HG03460 (cell line): ENCODE measurements around the gene SLC9A8.

Experiments used
- ATAC-seq: cut with Tn5 transposase; IDR thresholded peaks from one replicate; pipeline ENCODE4 v1.9.1; 2021; ENCODE audit not compliant: unreplicated experiment

The SLC9A8 gene

DNA sequence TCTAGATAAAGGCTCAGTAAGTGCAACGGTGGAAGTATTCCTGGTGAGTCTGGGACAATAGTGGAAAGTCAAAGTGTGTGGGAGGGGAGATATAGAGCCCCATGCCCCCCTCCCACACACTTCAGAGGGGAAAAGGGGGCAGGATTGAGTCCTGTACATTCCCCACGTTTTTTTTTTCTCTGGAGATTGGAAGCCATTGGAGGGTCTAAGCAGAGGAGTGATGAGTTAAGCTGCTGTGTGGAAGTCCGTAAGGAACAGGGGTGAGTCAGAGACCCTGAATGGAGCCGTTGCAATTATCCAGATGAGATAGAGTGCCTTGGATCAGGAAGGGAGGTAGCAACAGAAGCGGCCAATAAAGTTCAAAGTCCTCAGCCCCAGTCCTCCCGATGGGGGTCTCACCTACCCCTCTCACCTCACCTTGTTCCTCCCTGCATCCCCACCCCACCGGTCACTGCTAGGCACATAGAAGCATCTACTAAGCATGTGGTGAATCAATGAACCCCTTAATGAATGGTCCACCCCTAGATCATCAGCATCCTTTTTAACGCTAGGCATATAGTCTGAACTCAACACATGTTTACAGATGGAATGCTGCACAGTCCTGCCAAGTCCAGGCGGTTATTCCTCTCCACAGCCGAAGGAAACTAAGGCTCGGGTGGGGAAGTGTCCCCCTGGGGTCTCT lies 662 bp upstream of the SLC9A8 start:
- ATAC-seq: no peak

DNA sequence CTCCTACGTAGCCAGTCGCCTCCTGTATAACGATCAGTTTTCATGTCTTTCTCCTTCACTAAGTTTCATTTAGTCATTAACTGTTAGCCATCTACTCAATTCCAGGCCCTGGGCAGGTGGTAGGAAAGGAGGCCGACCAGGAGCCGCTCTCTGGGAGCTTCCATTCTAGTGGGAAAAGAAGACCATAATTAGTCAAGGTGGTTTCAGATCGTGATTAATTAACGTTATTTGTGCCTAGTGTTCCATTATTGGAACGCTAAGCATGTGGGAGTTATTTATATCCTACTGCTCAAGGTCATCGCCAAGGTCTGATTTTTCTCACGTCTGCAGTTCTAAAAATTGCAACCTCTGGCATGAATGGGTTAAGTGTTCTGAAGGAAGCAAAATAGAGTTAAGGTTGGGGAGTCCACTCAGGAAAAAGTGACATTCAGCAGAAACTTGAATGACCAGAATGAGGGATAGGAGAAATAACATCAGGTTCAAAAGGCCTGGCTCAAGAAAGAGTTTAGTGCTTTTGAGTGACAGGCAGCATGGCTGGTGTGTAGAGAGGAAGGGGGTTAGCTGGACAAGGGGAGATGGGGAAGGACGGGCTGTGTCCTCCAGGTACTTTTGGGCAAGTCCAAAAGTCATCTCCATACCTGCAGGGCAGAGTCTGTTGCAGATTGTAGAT lies 812 bp downstream of the SLC9A8 start:
- ATAC-seq: no peak

DNA sequence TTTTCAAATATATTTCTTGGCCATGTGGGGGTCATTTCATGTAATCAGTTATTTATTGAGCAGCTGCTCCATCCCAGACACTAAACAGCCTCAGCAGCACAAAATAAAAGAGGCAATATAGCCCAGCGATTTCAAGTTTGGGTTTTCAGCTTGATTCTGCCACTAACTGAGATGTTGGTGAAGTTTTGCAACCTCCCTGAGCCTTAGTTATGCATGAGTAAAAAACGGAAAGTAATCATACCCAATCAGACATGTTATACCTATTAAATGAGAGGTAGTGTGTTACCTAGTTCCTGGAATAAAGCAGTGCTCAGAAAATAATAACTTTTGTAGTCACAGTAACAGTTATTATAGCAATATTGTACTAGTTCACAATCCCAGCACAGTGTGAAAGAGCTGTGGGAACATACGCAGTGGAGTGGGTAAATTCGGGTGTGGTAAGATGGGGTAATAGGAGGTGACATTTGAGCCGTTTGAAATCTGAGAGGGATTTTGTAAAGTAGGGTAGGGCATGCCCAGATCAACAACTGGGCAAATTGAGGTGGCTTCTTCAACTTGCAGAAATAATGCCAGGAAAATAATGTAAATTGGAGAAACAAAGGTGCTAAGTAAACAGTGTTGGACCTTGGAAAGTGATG lies 1.5 kb downstream of the SLC9A8 start:
- ATAC-seq: no peak

DNA sequence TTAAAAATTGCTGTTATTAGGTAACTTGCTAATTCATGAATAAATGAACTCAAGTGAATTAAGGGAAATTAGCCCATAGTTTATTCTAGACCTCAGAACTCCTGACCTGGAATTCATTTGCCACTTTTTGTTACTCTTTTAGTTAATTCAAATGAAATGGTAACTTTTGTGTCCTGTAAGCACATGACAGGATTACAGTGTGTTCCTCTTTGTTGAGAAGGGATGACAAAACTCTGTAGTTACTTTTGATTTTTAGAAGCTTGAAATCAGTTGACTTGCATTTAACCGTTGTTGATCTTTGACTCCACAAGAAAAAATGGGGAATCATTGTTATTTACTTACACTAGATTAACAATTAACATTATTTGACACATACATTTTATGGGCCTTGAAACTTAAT lies 6.2 kb downstream of the SLC9A8 start:
- ATAC-seq: no peak

DNA sequence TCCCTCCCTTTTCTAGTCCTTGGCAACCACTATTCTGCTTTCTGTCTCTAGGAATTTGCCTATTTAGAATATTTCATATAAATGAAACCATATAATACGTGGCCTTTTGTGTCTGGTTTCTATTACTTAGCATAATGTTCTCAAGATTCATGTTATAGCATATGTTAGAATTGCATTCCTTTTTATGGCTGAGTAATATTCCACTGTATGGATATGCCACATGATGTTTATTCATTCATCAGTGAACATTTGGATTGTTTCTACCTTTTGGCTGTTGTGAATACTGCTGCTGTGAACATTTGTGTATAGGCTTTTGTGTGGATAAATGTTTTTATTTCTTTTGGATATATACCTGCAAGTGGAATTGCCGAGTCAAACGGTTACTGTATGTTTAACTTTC lies 7.1 kb downstream of the SLC9A8 start:
- no peak for ATAC-seq

DNA sequence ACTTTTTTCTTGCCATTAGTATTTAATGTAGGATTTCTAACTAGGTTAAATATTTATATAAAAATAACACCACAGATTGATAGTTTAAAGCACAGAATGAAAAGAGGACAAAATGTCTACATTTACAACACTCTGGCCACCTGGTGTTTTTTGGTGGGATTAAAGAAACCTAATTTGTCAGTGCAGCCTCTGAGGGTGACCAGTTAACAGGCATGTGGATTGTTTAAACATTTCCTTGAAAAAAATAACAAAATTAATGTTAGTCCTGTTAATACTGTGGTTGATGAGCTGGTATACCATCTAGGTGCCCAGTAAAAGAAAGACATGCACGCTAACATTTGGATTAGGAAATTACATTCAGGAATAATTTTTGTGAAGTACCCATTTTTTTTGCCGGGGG lies 8.8 kb downstream of the SLC9A8 start:
- no peak for ATAC-seq

DNA sequence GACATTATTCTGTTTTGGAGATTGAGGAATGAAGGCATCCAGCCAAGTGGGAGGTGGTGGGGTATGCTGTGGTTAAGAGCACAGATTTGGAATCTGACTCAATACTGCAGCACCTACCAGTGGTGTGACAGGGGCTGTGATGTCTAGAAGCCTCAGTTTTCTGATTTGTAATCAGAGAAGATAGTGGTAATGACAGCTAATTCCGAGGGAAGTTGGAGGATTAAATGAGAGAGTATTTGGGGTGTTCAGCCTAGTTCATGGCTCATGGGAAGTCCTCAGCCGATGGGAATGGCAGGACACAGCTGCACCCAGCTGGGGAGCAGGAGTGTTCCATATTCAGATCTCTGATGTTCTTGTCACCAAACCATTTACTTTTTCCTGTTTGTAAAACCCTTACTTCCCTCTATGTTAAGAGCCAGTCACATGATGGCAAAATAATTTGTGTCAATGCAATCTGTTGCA lies 9.3 kb downstream of the SLC9A8 start:
- ATAC-seq: no peak

DNA sequence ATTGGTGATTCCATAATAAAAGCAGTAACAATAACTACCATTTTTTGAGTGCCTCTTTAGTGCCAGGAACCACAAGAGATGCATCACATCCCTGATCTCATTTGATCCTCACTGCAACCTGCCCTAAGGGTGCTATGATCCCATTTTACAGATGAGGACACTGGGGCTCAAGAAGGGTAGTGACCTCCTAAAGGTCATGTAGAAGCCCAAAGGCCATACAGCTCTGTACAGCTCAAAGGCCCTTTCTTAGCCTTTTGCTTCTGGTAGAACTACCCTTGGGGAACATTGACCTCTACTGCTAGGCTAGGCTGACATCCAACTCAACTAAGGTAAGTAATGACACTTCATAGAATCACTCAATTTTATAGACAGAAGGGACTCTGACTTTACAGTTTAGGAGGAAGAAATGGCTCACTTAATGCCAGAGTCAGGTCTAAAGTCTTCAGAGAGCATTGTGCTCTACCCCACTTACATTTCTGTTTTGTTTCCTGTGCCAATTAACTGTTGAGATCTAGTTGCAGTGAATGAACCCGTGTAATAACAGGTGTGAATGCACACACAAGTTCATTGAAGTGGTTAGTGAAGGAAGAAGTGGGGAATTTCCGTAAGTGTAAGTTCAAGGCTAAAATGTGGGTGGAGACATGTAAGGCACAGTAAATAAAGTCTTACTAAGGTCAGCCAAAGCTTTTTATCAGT lies 10.7 kb downstream of the SLC9A8 start:
- no peak for ATAC-seq

DNA sequence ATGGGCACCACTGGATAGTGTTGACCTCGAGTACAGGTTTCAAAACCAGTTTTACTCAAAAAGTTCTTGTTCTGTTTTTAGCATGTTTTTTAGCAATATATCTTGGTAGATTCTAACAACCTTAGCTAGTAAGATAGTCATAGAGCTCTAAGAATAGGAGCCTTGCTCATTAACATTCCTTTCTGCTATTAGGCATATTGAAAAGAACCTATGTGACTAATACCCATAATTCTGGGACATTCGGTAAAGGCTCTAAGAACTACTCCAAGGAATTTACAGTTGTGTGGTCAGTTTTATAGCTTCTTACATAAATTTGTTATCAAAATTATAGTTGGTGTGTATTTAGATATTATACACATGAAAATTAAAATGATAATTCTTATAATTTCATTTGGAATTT lies 11.6 kb downstream of the SLC9A8 start:
- ATAC-seq: no peak

DNA sequence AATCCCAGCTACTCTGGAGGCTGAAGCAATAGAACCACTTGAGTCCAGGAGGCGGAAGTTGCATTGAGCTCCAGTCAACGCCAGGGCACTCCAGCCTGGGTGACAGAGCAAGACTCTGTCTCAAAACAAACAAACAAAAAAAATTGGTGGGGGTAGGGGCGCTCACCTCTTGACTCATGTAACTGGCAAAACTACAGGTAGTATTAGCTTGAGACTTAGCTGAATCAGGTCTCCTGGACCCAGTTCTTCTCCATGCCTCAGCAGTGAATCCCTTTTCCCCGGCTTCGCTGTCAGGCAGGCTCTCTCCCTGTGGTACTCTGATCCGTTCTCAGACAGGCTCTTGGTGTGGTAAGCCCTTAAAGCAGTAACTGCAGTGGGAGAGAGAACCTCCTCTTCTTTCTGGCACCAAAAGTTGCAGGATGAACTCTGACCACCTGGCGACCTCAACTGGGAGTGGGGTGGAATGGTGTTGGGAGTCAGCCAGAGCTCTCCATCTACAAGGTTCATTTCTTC lies 12.9 kb downstream of the SLC9A8 start:
- ATAC-seq: no peak

DNA sequence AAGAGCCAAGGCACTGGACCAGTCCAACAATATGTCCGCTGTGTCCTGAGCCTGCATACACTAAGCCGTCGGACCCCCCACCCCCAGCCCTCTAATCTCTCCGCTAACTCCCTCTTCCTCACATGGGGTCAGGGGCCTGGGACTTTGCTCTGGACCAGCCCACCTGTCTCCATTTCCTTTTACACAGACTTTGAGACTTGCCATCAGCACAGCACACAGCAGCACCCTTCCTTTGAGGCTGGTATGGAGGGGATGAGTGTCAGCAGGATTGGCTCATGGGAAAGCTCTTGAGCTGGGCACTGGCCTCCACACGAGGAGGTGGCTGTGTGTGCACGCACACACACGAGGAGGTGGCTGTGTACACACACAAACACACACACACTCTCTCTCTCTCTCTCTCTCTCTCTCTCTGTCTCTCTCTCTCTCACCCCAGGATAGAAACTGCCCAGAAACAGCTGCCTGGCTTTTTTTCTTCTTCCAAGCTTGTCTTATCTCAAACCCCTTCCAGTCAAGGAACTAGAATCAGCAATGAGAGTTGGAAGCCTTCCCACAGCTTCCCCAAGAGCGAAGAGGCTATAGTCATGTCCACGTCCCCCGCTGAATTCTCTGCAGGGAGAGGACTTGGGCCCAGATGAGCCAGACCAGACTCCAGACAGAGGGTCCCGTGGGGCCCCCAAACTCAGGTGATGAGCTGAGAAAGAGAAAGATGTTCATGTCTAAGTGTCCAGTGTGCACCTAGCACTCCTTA lies 18.6 kb downstream of the SLC9A8 start:
- no peak for ATAC-seq

DNA sequence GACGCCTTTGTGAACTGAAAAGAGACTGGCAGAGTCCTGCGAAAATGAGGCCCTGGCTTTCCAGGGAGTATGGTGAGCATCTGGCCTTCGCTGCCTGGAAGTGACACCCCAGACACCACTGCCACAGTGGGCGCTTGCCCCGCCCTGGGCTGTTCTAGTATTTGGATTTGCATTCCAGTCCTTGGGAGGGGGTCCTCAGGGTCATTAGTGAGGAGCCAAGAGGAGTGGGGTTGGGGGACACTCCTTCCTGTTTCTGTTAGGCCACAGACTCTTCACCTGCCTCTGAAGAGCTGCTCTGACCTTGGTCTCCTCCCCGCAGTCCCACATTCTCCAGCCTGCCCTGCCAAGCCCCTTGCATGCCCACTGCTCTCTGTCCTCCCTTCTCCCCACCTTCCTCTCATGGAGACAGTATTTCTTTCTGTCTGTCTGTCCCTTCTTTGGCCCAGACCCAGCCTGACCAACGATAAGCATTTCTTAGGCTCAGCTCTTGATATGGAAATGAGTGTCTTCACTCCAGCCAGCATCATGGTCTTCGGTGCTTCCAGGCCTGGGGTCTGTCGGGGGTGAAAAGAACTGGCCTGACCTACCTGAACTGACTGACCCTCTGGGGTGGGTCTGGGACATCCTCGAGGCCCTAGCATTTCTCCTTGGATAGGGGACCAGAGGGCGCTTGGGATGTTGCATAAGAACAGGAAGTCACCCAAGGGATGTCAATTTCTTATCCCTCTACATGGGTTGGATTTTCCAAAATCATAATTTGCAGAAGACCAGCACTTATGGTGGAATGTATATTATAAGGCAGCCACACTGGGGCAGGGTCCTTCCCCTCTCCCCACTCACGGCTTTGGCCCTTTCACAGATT lies 19.4 kb downstream of the SLC9A8 start:
- no peak for ATAC-seq

DNA sequence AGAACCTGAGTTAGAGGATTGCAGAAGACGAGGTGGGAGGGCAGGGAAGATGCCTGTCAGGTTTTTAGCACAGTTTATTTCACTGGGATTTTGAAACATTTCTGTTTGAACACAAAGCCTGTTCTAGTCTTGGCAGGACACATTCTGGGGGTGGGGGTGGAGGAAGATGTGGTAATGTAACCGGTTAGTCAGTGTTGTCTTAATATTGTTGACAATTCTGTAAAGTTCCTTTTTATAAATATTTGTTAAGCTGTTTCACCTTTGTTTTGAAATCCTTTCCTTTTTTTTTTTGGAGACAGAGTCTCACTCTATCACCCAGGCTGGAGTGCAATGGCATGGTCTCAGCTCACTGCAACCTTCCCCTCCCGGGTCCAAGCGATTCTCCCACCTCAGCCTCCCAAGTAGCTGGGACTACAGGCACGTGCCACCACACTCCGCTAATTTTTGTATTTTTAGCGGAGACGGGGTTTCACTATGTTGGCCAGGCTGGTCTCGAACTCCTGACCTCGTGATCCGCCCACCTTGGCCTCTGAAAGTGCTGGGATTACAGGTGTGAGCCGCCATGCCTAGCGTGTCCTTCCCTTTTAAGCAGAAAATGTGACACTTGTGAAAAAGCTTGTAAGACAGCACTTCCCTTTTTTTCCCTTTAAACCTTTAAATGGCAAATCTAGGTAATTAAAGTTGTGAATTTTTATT lies 20.2 kb downstream of the SLC9A8 start:
- ATAC-seq: no peak

DNA sequence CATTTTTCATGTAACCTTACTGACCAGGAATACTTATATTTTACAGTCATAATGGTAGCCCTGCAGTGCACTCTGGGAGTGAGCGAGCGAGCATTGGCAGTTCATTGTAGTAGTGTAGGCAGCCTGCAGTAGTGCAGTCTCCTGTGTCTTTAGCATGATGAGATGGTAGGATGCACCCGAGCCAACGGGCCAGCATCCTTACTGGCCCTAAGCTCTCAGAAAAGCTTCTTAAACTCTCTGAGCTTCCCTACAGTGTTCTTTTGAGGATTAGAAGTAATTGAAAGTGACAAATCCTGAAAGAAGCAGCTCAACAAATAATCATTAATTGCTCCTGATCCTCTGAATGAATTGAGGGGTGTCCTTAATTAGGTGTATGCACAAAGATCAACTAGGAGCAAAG lies 20.9 kb downstream of the SLC9A8 start:
- ATAC-seq: no peak

DNA sequence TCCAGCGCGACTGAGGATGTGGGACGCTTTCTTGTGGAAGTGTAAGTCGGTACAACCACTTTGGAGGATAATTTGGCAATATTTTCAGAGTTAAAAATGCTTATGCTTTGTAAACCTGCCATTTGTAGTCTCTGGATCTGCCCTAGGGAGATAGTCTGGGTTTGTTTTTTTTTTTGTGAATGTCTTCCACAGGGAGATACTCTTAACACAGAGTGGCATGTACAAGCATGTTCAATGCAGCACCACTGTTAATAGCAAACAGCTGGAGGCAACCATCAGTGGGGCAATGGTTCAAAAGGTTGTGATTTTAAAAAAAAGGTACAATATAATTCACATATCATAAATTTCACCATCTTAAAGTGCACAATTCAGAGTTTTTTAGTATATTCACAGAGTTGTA lies 22.4 kb downstream of the SLC9A8 start:
- ATAC-seq: no peak

DNA sequence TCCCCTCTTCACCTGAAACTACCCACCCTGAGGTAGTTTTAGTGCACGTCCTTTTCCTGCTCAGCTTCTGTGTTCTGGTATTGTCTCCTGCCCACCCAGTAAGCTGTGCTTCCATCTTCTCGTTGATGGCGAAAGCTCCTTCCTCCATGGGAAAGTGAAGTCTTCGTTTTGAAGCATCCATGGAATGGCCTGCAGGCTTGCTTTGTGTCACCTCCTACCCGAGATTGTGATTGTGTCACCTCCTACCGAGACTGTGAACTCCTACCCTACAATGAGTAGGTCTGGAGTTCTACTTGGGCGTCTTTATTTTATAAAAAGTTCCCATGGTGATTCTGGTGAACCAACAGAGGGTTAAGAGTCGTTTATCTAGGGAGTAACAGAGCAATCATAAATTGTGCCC lies 25.9 kb downstream of the SLC9A8 start:
- no peak for ATAC-seq

DNA sequence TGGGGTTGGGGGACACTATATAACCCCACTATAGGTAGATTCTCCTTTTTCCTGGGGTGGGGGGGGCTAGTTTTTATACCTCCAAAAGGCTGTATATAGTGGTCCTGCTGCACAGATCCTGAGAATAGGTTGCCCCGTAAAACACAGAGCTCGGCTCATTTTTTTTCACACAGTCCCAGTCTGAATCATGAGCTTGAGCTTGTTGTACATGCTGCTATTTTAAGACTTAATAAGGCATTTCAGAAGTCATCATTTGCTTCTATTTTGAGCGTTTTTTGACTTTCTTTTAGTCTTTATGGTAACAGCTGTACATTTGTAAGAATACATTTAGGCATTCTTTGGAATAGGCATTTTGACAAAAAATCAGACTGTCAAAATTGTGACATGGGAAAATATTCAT lies 30.5 kb downstream of the SLC9A8 start:
- ATAC-seq: no peak

DNA sequence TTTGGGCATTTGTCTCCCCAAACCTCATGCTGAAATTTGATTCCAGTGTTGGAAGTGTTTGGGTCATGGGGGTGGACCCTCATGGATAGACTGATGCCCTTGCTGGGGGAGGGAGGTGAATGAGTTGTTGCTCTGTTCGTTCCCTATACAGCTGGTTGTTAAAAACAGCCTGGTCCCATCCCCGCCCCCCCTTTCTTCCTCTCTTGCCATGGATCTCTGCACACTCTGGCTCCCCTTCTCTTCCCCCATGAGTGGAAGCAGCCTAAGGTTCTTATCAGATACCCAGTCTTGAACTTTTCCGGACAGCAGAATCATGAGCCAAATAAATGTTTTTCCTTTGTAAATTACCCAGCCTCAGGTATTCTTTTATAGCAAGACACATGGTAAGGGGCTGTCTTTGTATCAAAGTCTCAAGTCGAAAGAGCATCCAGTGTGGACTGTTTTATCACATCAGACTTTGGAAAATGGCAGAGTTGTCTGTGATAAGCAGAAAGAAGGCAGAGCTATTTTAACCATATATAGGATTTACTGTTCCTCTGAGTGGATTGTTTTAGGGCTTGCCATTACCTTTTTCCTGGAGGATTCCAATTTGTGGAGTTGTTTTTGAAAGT lies 31.2 kb downstream of the SLC9A8 start:
- no peak for ATAC-seq

DNA sequence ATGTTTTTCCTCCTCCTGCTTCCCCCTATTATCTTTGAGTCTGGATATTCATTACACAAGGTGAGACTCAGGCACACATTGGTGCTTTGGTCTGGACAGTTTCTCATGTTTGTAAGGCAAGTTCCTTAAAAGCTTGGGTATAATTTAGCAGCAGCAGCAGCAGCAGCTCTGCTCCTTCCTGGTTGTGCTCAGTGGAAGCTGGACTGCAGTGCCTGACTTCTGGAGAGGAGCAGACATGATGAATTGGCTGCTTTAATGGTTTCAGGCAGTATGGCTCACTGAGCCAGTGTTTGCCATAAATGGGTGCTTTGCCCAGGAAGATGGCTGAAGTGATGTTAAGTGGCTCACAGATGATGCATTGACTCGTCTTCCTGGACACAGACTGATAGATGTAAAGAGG lies 32.4 kb downstream of the SLC9A8 start:
- no peak for ATAC-seq
